Esophagus squamous epithelium (tissue), 4 donors: ENCODE results near the gene NSRP1.

Source experiments
- CTCF ChIP-seq, 6 experiments: fragments of 450-650 bp in 4 of 6; fragments of 200-600 bp in 2 of 6; sonication (generic) in 2 of 6; IDR thresholded peaks; one replicate each; pipeline ENCODE4 v1.5.1; 2016 to 2019; ENCODE audit warnings: antibody characterized with exemption in 6 of 6, mild to moderate bottlenecking in 4 of 6, moderate library complexity in 4 of 6
- POLR2A ChIP-seq, 4 donors: fragments of 450-650 bp; IDR thresholded peaks; one replicate each; pipeline ENCODE4 v1.6.1; 2017; ENCODE audit warnings: antibody characterized with exemption in 4 of 4, mild to moderate bottlenecking in 4 of 4, moderate library complexity in 3 of 4

GRCh38 chr17:30086896-30087295 is 29.7 kb upstream of the NSRP1 start:
- TF ChIP-seq POLR2A (IDR thresholded peaks at IDR 0.05) (no peak), CTCF (IDR thresholded peaks at IDR 0.05) (no peak)
